HepG2 (cell line): Measurements from ENCODE around the gene ZFYVE28. TPM values are rescaled to one million over a fixed set of nuclear protein-coding genes. Genes with fewer than 3 reads are reported as not detected.

ENCODE experiments used
- BCL6 ChIP-seq: IDR thresholded peaks from 2 replicates; pipeline ENCODE4 v1.6.1; 2016; ENCODE audit warnings: missing genetic modification reagents, missing compliant biosample characterization
- CCDC6 ChIP-seq: sonication (generic); formaldehyde crosslinking; IDR thresholded peaks from 2 replicates; pipeline ENCODE4 v1.8.1; 2022; ENCODE audit warnings: mild to moderate bottlenecking, missing genetic modification reagents, moderate library complexity
- CHD2 ChIP-seq: IDR thresholded peaks from 2 replicates; pipeline ENCODE4 v1.6.1; 2011; ENCODE audit warnings: low read depth, low read length, improper control_type of control experiment
- CREB1 ChIP-seq, 2 experiments: fragments of 450-650 bp in 1 of 2; IDR thresholded peaks; 2 replicates each; pipeline ENCODE4 v1.6.1; 2016 to 2017; ENCODE audit warnings: control low read depth in 1 of 2, mild to moderate bottlenecking in 1 of 2, missing compliant biosample characterization in 1 of 2, missing genetic modification characterization in 1 of 2
- FLYWCH1 ChIP-seq: sonication (generic); formaldehyde crosslinking; IDR thresholded peaks from 2 replicates; pipeline ENCODE4 v1.8.1; 2023; ENCODE audit warnings: mild to moderate bottlenecking, missing genetic modification reagents
- FOSL2 ChIP-seq: sonication (generic); formaldehyde crosslinking; IDR thresholded peaks from 2 replicates; pipeline ENCODE4 v1.4.0; 2020; ENCODE audit warnings: missing genetic modification reagents
- HNRNPL ChIP-seq: fragments of 200-400 bp; formaldehyde crosslinking; IDR thresholded peaks from 2 replicates; pipeline ENCODE4 v1.6.1; 2017; ENCODE audit warnings: mild to moderate bottlenecking, low read depth, low read length
- IRX3 ChIP-seq: sonication (generic); formaldehyde crosslinking; IDR thresholded peaks from 2 replicates; pipeline ENCODE4 v1.8.1; 2023; ENCODE audit warnings: mild to moderate bottlenecking, low read depth, missing genetic modification reagents, borderline replicate concordance
- KMT2A ChIP-seq: sonication (generic); formaldehyde crosslinking; IDR thresholded peaks from 2 replicates; pipeline ENCODE4 v1.4.0; 2020; ENCODE audit warnings: missing genetic modification reagents
- ONECUT2 ChIP-seq: sonication (generic); formaldehyde crosslinking; IDR thresholded peaks from 2 replicates; pipeline ENCODE4 v1.4.0; 2020; ENCODE audit warnings: missing genetic modification reagents
- PHF5A ChIP-seq: IDR thresholded peaks from one replicate; pipeline ENCODE4 v1.6.1; 2018; ENCODE audit warnings: low read depth, missing genetic modification reagents; ENCODE audit not compliant: unreplicated experiment
- REPIN1 ChIP-seq: sonication (generic); formaldehyde crosslinking; IDR thresholded peaks from 2 replicates; pipeline ENCODE4 v1.8.0; 2022; ENCODE audit warnings: missing genetic modification reagents, low read depth, mild to moderate bottlenecking, borderline replicate concordance
- SKI ChIP-seq: fragments of 450-650 bp; IDR thresholded peaks from one replicate; pipeline ENCODE4 v1.6.1; 2018; ENCODE audit warnings: mild to moderate bottlenecking; ENCODE audit not compliant: partially characterized antibody
- TBX2 ChIP-seq: sonication (generic); formaldehyde crosslinking; IDR thresholded peaks from 2 replicates; pipeline ENCODE4 v1.5.0; 2020; ENCODE audit warnings: missing genetic modification reagents, mild to moderate bottlenecking, borderline replicate concordance
- ZFP90 ChIP-seq: sonication (generic); formaldehyde crosslinking; IDR thresholded peaks from 2 replicates; pipeline ENCODE4 v1.8.0; 2022; ENCODE audit warnings: missing genetic modification reagents, mild to moderate bottlenecking, inconsistent platforms, borderline replicate concordance
- ZMYM2 ChIP-seq: sonication (generic); formaldehyde crosslinking; IDR thresholded peaks from 2 replicates; pipeline ENCODE4 v1.8.0; 2022; ENCODE audit warnings: mild to moderate bottlenecking, missing genetic modification reagents
- ZNF329 ChIP-seq: sonication (generic); formaldehyde crosslinking; IDR thresholded peaks from 2 replicates; pipeline ENCODE4 v1.9.0; 2021; ENCODE audit warnings: low read depth, mild to moderate bottlenecking, missing genetic modification reagents
- ZNF451 ChIP-seq: sonication (generic); formaldehyde crosslinking; IDR thresholded peaks from 2 replicates; pipeline ENCODE4 v1.5.0; 2020; ENCODE audit warnings: mild to moderate bottlenecking, missing genetic modification reagents
- ZNF501 ChIP-seq: sonication (generic); formaldehyde crosslinking; IDR thresholded peaks from 2 replicates; pipeline ENCODE4 v1.5.1; 2020; ENCODE audit warnings: mild to moderate bottlenecking, moderate library complexity, missing genetic modification reagents
- ZNF567 ChIP-seq: sonication (generic); formaldehyde crosslinking; IDR thresholded peaks from 2 replicates; pipeline ENCODE4 v1.8.1; 2023; ENCODE audit warnings: mild to moderate bottlenecking, missing genetic modification reagents, borderline replicate concordance
- ZNF766 ChIP-seq: sonication (generic); formaldehyde crosslinking; IDR thresholded peaks from 2 replicates; pipeline ENCODE4 v1.5.0; 2020; ENCODE audit warnings: missing genetic modification reagents, borderline replicate concordance
- ZNF879 ChIP-seq: sonication (generic); formaldehyde crosslinking; IDR thresholded peaks from 2 replicates; pipeline ENCODE4 v1.8.1; 2023; ENCODE audit warnings: missing genetic modification reagents
- ZSCAN29 ChIP-seq: sonication (generic); formaldehyde crosslinking; conservative IDR thresholded peaks from 2 replicates; pipeline ENCODE4 v1.4.0; 2020; ENCODE audit warnings: mild to moderate bottlenecking, missing genetic modification reagents
- polyA plus RNA-seq, 8 experiments: library from polyadenylated mRNA; depleted of rRNA in 3 of 8; stranded (reverse) in 7 of 8; unstranded in 1 of 8; fragments of >200 nt; fragmentation: Illumina TruSeq in 4 of 8; extraction: Trizol in 4 of 8; gene quantifications; 2 replicates each; pipeline versions ENCODE4 v1.2.1 to v1.2.3, GENCODE V29; 2011 to 2016; ENCODE audit warnings: low read depth in 4 of 8, missing spikeins in 1 of 8, mixed read lengths in 1 of 8; ENCODE audit not compliant: insufficient read depth in 1 of 8
- total RNA-seq, 5 experiments: library from RNA; depleted of rRNA; stranded (reverse); fragments of >200 nt; fragmentation: Illumina TruSeq; extraction: Trizol; gene quantifications; 2 replicates each; pipeline ENCODE4 v1.2.3, GENCODE V29; 2016; ENCODE audit warnings: low read depth in 1 of 5
- TF ChIP-seq, protein P1 (sequence below): sonication (generic); formaldehyde crosslinking; IDR thresholded peaks from 2 replicates; pipeline ENCODE4 v1.4.0; 2020; ENCODE audit warnings: missing genetic modification reagents
- TF ChIP-seq, protein P2 (sequence below): IDR thresholded peaks from 2 replicates; pipeline ENCODE4 v1.6.1; 2018; ENCODE audit warnings: missing genetic modification reagents
- TF ChIP-seq, protein P3 (sequence below): sonication (generic); formaldehyde crosslinking; IDR thresholded peaks from 2 replicates; pipeline ENCODE4 v1.4.0; 2020; ENCODE audit warnings: mild to moderate bottlenecking, missing genetic modification reagents
- TF ChIP-seq, protein P4 (sequence below): IDR thresholded peaks from 2 replicates; pipeline ENCODE4 v1.6.1; 2016; ENCODE audit warnings: missing biosample characterization, missing genetic modification reagents, low read depth

The ZFYVE28 gene
- total and polyA plus RNA-seq, 2 of the 13 experiments (the other 11 are each of a cell fraction or from before 2014, with no cell fraction given) = 0.12 to 0.22 TPM

DNA sequence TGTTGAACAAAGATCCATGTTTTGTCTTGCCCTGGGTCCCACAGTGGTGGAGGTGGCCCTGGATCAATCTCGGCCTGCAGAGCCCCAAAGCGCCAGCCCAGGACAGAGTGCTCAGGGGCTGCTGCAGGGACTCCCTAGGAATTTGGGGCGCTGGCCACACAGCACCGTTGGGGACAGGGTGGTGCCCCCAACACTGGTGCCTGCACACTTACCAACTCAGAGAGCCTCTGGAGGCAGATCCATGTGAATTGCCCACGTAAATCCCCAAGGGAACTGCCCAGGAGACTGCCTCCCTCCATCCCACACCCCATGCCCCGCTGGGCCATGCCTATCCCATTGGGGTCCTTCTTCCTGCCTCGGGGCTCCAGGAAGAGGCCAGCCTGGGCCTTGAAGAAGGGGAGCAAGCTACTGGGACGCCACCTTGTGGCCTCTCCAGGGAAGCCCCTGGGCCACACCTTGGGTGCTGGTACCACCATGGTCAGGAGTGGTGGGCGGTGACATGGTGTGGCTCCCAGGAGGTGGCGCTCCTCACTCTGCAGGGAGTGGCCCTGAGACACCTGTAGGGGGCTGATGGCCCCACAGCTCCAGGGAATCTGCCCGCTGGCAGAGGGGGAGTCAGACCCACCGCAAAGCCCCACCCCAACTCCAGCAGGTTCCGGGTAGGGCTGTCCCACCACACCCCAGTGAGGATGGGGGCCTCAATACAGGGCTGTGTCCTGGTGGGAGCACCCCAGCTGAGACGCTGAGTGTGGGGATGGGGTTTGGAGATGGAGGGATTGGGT is 23.1 kb upstream of the ZFYVE28 start (continued):
- no peak for TF ChIP-seq ZSCAN29
- TF ChIP-seq ZNF329 (CRISPR knock-in tag) = 0 out of 2 replicates have a peak, but pooled peaks have one; percentile 41
- TF ChIP-seq ZNF766 (CRISPR knock-in tag) = 0 out of 2 replicates have a peak, but pooled peaks have one; percentile 49
- TF ChIP-seq, protein P1, sequence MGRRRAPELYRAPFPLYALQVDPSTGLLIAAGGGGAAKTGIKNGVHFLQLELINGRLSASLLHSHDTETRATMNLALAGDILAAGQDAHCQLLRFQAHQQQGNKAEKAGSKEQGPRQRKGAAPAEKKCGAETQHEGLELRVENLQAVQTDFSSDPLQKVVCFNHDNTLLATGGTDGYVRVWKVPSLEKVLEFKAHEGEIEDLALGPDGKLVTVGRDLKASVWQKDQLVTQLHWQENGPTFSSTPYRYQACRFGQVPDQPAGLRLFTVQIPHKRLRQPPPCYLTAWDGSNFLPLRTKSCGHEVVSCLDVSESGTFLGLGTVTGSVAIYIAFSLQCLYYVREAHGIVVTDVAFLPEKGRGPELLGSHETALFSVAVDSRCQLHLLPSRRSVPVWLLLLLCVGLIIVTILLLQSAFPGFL (CRISPR knock-in tag) = no peak
- no peak for TF ChIP-seq PHF5A (CRISPR knock-in tag)
- peak; percentile 91 for TF ChIP-seq ZNF567 (CRISPR knock-in tag)
- 0 out of 2 replicates have a peak, but pooled peaks have one; percentile 30 for TF ChIP-seq BCL6 (CRISPR knock-in tag)
- no peak for TF ChIP-seq CHD2
- TF ChIP-seq ZFP90 = peak; percentile 72
- peak; percentile 87 for TF ChIP-seq HNRNPL
- TF ChIP-seq ONECUT2 = no peak
- TF ChIP-seq, protein P2, sequence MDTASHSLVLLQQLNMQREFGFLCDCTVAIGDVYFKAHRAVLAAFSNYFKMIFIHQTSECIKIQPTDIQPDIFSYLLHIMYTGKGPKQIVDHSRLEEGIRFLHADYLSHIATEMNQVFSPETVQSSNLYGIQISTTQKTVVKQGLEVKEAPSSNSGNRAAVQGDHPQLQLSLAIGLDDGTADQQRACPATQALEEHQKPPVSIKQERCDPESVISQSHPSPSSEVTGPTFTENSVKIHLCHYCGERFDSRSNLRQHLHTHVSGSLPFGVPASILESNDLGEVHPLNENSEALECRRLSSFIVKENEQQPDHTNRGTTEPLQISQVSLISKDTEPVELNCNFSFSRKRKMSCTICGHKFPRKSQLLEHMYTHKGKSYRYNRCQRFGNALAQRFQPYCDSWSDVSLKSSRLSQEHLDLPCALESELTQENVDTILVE = peak; percentile 63; the same call in 1 of the 2 replicates
- TF ChIP-seq TBX2 = peak; percentile 65; the same call in 1 of the 2 replicates
- peak; percentile 70 for TF ChIP-seq ZNF501 (CRISPR knock-in tag)
- TF ChIP-seq FLYWCH1 (CRISPR knock-in tag) = no peak
- TF ChIP-seq KMT2A = no peak
- TF ChIP-seq, protein P3, sequence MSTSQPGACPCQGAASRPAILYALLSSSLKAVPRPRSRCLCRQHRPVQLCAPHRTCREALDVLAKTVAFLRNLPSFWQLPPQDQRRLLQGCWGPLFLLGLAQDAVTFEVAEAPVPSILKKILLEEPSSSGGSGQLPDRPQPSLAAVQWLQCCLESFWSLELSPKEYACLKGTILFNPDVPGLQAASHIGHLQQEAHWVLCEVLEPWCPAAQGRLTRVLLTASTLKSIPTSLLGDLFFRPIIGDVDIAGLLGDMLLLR (CRISPR knock-in tag) = no peak
- TF ChIP-seq CREB1 (IDR thresholded peaks at IDR 0.05) = no peak
- TF ChIP-seq CREB1 (CRISPR knock-in tag; IDR thresholded peaks at IDR 0.05) = no peak
- 0 out of 2 replicates have a peak, but pooled peaks have one; percentile 39 for TF ChIP-seq ZNF451 (CRISPR knock-in tag)
- peak; percentile 68; the same call in 1 of the 2 replicates for TF ChIP-seq REPIN1 (CRISPR knock-in tag)
- TF ChIP-seq ZNF879 (CRISPR knock-in tag) = no peak
- 0 out of 2 replicates have a peak, but pooled peaks have one; percentile 42 for TF ChIP-seq CCDC6 (CRISPR knock-in tag)
- TF ChIP-seq IRX3 (CRISPR knock-in tag) = no peak
- TF ChIP-seq, protein P4, sequence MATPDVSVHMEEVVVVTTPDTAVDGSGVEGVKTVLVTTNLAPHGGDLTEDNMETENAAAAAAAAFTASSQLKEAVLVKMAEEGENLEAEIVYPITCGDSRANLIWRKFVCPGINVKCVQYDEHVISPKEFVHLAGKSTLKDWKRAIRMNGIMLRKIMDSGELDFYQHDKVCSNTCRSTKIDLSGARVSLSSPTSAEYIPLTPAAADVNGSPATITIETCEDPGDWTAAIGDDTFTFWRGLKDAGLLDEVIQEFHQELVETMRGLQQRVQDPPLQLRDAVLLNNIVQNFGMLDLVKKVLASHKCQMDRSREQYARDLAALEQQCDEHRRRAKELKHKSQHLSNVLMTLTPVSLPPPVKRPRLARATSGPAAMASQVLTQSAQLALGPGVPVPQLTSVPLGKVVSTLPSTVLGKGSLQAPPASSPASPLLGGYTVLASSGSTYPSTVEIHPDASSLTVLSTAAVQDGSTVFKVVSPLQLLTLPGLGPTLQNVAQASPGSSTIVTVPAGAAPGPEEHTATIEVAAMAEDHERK (CRISPR knock-in tag) = no peak
- TF ChIP-seq FOSL2 = peak; percentile 23; the same call in 1 of the 2 replicates
- no peak for TF ChIP-seq ZMYM2
- peak; percentile 34 for TF ChIP-seq SKI
